ENCODE results near the gene COPZ2.
"Not testable (repeated sequence)": the region's sequence is repeated elsewhere in the genome, so short reads cannot be mapped to it uniquely, and the experiment has no call there.

COPZ2 gene

DNA sequence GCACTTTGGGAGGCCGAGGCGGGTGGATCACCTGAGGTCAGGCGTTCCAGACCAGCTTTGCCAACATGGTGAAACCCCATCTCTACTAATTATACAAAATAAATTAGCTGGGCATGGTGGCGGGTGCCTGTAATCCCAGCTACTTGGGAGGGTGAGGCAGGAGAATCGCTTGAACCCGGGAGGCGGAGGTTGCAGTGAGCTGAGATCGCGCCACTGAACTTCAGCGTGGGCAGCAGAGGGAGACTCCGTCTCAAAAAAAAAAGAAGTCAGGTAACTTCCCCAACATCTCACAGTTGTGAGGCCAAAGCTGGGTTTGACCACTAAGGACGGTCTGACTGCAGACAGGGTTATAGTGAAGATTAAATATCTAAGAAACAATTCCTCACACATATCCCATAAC lies 2.9 kb downstream of the COPZ2 start:
- DNase-seq, result not testable (repeated sequence)

DNA sequence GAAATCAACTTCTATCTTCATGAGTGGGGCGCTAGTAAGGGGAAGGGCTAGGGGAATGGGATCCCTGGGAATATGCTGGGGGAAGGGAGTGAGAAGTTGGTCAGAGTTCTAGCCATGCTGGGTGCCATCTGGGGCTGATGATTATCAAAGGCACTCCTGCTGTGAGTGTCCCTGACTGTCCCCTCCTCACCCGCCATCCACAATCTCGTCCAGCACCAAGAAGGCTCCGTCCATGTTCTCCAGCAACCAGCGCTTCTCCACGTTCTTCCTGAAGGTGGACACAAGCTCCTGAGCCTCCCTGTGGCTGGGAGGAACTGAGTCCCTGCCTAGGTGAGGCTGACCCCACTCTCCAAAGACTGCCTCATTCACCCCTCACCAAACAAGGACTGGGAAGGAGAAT lies 5.6 kb downstream of the COPZ2 start:
- no peak for DNase-seq

DNA sequence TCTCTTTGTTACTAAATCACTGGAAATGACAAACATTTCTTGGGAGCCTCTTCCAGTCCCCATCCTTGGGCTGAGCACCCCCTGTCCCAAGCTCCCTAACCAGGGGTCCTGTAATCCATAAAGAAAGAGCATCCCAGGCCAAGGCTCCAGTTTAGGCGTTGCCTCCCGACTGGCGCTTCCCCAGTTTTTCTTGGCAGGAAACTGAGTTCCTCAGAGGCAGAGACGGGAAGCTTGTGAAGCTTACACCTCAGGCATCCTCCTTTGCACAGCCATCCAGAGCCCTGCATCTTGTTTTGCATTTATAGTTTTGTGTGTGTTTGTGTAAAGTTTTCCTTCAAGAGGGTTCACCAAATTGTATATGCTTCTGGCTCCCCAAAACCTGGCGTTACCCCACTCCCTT lies 7.1 kb downstream of the COPZ2 start:
- DNase-seq, result no peak

DNA sequence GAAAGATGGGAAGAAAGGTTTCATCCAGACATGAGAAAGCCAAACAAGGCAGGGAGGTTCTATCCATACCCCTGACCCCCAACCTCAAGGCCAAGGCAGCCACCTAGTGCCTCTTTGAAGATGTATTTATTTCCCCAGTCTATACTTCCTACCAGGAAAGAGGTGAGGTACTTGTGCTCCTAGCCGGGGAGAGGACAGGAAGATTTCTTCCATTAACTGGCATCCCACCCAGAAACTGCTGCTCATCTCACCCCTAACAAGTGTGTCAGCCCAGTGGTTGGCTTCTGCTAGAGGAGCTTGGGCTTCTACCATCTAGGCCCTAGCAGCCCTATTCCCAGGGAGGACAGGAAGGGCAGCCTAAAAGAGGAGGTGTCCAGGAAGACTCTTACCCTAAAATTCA lies 8.9 kb downstream of the COPZ2 start:
- no peak for DNase-seq

DNA sequence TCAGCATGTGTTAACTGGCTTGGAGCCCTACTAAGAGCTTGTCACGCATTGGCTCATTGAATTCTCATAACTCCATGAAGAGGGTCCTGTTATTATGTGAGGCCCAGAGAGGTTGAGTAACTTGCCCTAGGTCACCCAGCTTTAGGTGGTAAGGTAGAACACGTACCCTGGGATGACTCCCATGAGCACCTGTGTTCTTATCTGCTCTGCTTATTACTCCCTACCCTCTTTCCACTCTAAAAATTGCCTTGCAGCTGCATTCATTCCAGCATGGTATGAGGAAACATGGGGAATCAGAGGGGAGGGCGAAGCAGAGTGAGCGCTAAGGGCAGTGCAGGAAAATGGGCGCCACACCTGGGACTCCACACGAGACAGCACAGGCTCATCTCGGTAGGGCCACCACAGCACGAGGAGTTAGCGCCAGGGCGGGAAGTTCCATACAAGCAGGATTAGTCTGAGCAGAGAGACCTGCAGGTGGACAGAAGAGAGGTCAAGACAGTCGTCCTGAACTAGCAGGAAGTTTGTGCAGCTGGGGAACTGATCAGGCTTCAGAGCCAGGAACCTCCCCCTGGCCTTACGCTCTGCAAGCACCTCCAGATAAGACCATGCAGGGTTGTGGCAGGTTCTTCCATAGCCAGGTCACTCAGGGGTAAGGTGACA lies 10.1 kb downstream of the COPZ2 start:
- no peak for DNase-seq

DNA sequence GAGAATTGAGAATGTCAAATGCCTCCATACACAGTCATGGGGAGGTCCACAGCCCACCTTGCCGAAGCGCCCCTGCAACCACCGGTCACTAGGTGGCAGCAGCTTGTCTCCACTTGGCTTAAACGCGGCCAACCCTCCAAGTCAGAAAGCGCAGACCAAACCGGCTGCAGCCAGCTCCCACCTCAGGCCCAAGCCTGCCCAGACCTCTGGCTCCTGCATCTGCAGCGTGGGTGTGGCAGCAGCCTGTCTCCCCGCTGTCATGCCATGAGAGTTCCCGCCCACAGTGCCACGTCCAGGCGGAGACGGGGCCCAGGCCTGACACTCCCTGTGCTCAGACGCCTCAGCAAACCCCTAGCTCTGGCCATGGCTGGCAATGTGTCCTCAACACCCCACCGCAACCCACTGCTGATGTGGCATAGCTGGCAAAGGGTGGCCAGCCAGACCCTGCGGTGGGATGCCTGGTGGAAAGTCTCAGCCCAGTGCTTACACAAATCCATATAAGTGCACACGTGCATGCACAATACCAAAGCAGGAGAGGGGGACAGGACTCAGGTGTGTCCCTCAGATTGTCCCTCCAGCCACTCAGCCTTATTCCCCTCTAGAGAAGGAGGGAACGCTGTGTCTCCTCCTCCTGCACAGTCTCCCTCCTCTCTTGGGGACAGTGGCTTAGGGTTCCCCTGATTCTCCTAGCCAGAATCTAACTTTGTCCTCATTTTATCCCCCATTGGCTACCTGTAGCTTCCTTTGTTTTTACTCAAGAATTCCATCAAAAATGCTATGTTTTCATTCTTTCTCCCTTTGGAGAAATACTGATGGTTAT lies 10.9 kb downstream of the COPZ2 start:
- peak in 55 of 58 donors; percentile 21 to 85 (median 61) for DNase-seq

DNA sequence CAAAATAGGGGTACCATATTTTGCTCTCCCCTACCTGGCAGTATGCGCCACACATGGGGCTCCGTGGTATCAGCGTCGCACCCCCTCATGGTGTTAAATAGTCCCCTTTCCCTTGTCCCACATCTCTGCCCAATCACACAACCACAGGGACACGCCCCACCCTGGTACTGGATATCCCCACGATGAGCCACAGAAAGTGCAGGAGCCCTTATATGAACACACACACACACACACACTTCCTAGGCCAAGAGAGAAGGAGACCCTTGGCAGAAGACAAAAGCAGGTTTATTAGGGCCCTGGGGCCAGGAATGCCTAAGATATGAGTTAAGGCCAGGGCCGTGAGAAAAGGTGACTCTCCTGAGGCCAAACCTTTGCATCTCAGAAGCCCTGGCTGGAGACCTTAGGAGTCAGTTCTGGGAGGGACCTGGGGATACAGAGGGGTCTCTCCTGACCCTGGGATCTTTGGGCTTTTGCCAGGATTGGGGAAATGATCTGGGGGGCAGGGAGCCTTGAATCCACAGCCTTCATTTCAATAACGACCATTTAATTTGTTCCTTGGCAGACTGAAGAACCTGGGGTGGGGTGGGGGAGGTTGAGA lies 11.6 kb downstream of the COPZ2 start:
- no peak for DNase-seq

DNA sequence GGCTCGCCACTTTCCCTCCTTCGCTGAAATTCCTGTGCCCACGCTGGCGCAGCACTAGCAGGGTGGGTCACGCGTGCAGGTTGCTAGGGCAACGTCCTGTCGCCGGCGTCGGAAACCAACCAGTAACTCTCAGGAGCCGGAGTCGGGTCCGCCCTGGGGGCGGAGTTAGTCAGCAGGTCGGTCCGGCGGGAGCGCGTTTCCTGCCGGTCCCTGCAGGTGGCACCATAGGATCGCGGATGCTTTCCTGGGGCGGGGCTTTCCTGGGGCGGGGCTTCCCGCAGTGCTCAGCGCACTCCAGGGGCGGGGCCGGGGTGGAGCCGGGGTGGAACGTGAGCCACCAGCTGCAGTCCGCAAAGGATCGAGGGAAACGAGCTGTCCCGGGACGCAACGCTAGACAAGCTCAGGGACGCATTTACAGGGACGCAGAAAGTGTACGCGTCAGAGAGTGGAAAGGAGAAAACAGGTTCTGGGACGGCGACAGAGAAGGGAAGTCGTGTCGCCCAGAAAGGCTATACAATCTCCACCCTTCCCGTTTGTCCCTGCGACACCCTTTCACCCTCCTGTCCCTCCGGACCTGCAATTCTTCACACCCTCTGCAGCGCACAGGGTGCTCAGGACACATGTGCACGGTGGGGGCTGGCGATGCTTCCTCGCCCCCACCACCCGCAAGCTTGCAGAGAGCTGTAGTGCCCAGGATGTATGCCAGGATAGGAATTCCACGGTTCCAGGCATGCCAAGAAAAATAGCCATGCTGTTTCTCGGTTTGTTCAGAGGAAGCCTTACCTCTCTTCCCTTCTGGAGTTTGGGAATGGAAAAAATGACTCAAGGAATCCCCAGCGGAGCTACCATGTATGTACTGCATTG lies 12.3 kb downstream of the COPZ2 start:
- DNase-seq, result peak; percentile 71 to 99 (median 97)

DNA sequence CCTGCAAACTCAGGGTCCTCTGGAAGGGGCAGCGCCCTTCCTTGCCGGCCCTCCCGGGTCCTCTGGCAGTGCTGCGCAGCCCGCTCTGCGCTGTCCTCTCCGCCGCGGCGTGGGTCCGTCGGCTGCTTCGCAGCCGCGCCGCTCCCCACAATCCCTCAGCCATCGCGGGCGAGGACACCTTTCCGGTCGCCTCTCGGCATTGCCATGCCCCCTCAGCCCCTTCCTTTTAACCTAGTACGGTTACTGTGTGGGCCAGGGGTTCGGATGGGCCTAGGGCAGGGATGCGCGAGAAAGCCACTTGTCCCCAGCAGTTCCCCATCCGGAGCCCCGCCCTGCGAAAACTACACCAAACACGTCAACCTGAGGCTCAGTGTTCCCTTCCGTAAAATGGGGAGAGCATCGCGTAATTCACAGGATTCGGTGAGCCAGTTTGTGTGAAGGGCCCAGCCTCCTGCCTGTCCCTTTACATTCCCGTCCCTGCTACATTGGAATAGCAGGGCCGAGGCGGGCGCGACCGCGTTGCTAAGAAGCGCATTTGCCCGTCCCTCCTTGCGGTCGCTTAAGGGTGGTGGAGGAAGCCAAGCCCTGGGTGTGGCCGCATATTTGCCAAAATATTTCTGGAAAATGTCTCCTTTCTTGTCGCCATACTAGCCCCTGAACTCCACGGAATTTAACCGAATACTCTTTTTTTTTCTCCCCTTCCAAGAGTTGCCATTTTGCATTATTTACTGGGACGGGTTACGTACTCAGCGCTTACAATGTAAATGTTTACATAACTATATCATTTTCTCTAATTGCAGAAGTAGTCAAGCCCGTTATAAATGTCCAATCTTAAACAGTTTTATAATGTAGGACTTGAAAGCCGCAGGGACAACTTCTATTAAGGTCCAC lies 13.2 kb downstream of the COPZ2 start:
- peak in 9 of 58 donors; percentile 12 to 69 (median 50) for DNase-seq

DNA sequence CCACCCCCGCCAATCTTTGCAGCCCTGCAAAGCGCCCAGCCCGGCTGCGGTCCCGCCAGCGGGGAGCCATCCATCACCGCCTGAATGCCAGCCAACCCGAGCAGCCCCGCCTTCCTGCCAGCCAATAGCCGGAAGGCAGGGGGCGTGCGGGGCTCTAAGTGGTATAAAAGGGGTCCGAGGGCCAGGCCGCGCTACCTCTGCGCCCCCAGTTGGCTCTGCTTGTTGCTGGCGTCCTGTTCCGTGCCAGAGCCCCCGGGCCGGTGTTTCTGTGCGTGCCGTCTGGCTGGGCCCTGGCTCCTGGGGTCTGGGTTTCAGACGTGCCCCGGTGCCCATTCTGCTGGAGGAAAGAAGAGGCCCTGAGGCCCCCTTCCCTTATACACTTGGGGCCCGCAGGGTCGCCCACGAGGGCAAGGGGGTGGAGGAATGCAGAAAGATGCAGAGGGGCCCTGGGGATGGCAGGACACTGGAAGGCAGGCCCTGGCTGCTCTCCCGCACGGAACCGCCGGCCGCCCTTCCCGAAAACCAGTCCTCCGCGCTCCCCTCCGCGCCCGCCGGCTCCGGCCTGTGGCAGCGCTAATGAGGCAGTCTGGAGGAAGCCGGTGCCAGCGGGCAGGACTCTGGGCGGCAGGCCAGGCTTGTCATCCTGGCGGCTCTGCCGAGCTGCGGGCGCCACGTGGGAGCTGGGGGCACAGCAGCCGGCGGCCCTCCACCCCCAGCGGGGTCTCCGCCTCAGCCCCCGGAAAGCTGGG lies 14.0 kb downstream of the COPZ2 start:
- DNase-seq, result peak in 55 of 58 donors; percentile 36 to 93 (median 78)

DNA sequence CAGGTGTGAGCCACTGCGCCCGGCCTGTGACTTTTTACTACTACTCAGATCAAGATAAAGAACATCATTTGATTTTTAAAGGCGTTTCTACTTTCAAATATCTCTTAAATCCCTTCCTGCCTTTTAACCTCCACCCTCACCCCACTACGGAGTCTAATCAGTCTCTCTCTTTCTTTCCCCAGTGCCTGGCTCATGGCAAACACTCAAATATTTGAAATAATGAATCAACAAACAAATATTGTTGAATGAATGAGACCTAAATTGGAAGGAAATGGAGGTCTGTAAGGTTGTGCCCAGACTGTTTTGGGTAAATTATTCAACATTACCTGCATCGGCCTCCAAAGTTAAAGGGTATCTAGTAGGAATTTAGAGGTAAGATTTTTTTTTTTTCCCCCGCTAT lies 14.7 kb downstream of the COPZ2 start:
- DNase-seq, result no peak

DNA sequence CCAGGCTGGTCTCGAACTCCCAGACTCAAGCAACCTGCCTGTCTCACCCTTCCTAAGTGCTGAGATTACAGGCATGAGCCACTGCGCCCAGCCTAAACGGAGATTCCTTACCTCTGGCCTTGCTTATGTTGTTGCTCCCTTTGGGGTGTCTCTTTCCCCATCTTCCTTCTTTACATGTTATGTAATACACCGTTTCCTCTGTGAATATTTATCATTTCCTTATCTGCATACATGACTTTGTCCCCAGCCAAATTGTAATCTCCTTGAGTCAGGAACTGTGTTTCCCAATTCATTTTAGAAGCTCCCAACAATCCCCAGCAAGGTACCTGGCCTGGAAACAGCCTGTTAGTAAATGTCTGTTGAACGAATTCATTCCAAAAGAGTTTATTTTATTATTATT lies 15.7 kb downstream of the COPZ2 start:
- DNase-seq, result no peak

DNA sequence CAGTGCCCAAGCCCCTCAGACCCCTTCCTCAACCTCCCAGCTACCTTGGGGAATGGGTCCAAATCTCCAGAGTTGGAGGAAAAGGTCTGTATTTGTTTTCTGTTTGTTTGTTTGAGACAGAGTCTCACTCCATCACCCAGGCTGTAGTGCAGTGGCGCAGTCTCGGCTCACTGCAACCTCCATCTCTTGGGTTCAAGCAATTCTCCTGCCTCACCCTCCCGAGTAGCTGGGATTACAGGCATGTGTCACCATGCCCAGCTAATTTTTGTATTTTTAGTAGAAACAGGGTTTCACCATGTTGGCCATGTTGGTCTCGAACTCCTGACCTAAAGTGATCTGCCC lies 19.8 kb downstream of the COPZ2 start:
- not testable (repeated sequence) for DNase-seq

DNA sequence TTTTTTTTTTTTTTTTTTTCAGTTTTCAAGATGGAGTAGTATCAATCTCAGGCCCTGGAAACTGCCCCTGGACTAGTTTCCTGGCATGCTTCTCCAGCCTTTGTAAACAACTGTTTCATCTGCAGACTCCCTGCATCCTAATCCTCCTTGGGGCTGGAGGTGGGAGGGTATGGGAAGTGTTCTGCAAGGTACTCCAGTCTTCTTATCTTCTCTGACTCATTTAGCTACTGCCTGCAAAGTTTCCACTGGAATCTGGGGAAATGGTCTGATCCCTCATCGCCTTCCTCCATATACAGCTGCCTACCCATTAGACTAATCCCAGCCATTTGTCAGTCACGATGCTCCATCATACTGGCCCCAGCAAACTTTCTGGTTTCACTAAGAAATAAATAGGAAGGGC lies 21.5 kb downstream of the COPZ2 start:
- DNase-seq, result no peak

DNA sequence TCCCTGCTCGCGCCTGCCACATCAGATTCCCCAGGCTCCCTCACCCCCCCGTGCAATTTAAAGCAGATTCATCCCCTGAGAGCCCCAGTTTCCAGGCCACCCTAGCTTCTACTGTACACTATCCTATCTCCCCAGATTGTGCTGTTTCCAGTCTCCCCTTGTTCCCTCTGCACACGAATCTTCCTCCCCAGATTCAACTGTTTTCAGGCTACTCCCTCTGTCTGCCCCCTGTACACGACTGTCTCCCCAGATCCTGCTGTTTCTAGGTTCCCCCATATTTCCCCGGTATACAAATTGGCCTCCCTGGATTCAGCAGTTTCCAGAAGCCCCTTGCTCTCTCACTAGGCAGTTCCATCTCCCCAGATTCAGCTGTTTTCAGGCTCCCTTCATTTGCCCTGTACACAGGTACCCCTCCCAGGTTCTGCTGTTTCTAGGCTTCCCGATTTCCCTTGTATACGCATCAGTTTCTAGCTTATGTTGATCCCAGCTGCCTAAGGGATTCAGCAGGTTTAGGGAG lies 22.9 kb downstream of the COPZ2 start:
- no peak for DNase-seq

DNA sequence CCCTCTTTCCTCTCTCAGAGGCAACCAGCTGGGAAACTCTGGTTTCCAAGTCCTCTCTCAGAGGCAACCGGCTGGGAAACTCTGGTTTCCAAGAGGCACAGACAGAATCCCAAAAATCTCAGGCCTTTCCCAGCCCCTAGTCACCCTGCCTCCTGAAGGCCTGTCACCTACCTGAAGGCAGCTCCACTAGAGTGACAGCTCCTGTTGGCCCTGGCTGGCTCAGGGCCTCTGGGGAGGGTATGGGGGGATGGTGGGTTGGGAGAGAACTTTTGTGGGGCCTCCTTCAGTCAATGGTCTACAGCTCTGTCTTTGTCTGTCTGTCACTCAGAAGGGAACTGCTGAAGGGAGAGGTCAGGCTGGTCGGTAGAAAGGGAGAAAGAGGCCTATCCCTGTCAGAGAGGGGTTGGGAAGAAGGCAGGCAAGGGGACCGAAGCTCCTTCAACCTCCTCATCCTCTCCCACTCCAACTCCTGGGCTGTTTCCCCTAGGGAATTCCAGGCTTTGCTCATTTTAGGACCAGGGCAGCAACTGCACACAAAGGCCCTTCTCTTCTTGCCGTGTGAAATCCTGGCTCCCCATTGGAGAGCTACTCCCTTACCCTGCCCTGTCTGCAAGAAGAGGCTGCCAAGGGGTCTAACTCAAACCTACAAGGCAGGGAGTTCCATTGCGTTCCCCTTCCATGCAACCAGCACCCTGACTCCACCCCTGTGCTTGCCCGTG lies 23.6 kb downstream of the COPZ2 start:
- DNase-seq, result no peak

DNA sequence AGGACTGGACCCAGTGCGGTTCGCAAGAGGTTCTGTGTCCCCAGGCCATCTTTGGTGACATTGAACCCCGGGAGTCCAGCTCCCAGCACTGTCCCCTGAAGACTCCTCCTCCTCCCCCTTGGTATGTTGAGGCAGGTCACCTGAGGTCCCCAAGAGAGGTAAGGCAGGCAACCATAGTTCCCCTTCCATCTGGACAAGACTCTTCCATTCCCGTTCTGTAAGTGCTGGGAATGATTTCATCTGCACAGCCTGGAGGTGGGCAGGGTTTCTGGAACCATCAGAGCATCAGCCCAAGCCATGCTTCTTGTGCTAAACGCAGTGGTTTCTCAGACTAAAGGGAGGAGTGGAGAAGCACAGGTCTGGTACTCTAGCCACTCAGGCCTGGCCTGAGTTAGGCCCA lies 24.9 kb downstream of the COPZ2 start:
- peak in 7 of 58 donors; percentile 11 to 55 (median 29) for DNase-seq

DNA sequence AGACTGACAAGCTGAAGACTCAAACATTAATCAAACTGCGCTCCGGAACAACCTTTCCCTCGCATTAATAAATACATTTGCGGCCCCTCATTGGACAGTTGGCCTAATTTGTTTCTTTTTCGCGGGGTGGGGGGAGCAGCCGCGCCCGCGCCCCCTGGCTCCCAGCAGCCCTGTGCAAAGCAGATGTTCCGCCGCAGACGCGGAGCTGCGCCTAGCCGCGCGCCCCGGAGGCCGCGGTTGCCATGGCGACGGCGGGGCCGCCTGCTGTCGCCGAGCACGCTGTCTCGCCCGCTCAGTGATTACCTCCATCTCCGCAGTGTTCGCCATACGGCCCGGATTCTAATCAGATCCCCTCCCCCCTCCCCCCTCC lies 25.5 kb downstream of the COPZ2 start:
- peak in 33 of 58 donors; percentile 12 to 68 (median 37) for DNase-seq

Measured in anterior cingulate cortex (tissue), 58 donors.